ENCODE data around the gene PIEZO1. TPM values are rescaled to one million over a fixed set of nuclear protein-coding genes. Genes with fewer than 3 reads are reported as not detected.

PIEZO1 gene
- total RNA-seq, 1 donor from 2014 or later = 37.7 TPM

DNA sequence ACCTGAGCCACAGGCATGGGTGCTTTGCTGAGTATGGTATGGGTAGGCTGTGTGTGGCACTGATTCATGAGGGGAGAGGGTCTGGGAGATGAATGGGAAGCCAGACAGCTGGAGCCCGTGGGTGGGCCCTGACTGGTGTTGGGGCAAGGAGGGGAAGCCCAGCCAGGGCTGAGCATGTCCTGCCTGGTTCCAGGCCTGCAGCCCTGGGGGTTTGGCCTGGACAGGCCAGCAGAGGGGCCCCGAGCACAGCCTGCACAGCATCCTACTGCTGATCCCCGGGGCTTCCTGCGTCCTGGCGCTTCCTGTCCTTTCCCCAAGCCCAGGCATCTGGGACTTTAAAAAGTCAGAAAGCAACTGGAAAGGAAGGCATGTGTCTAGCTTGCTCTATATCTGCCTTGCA, 117.6 kb downstream of the PIEZO1 start:
- Mint-ChIP-seq H3K4me1 (ENCODE audit: low read depth) (no peaks in the 10 kb centered on the region), H3K27me3 (no peaks in the 10 kb centered on the region), H3K27ac (no peak overlapping the region), H3K36me3 (ENCODE audit: insufficient read depth) (peaks cover 1% of the 10 kb centered on the region), H3K4me3 (ENCODE audit: low read depth) (no peak overlapping the region), H3K9me3 (ENCODE audit: low read depth) (no peaks in the 10 kb centered on the region)
- DNase-seq (ENCODE audit: low spot score, unreplicated experiment) = no peak
- no peak for TF ChIP-seq CTCF (IDR thresholded peaks at IDR 0.05; ENCODE audit: unreplicated experiment)

DNA sequence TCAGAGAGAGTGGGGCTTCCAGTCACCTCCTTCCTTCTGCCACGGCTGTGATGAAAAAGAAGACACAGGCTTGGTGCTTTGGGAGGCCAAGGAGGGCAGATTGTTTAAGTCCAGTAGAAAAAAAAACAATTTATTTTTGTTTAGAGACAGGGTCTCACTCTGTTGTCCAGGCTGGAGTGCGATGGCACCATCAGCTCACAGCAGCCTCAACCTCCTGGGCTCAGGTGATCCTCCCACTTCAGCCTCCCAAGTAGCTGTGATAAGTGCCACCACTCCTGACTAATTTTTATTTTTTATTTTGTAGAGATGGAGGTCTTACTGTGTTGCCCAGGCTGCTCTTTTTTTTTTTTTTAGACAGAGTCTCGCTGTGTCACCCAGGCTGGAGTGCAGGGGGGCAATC, 119.5 kb downstream of the PIEZO1 start:
- Mint-ChIP-seq H3K4me1 (ENCODE audit: low read depth) (peaks cover 6% of the 10 kb centered on the region), H3K27me3 (no peaks in the 10 kb centered on the region), H3K4me3 (ENCODE audit: low read depth) (peak overlapping the region; percentile 52), H3K36me3 (ENCODE audit: insufficient read depth) (peaks cover 1% of the 10 kb centered on the region), H3K9me3 (ENCODE audit: low read depth) (no peaks in the 10 kb centered on the region), H3K27ac (no peak overlapping the region)
- TF ChIP-seq CTCF (IDR thresholded peaks at IDR 0.05; ENCODE audit: unreplicated experiment) = no peak
- no peak for DNase-seq (ENCODE audit: low spot score, unreplicated experiment)

Small RNAs within 50 kb of the gene (microRNA-seq; reads per million reads assigned to microRNA genes)
- not detected for gene MIR4722 (ENCODE audit: borderline number of aligned reads, unreplicated experiment)

Other genes starting within 250 kb of the PIEZO1 start
- gene ZC3H18, start 214.8 kb downstream of the PIEZO1 start, total RNA-seq = 67.5 and 70.7 TPM in 2 replicates
- gene IL17C, start 146.6 kb downstream of the PIEZO1 start, total RNA-seq = 0.29 TPM in 2 replicates
- 111 and 112 TPM in 2 replicates for gene CYBA, start 134.2 kb downstream of the PIEZO1 start, total RNA-seq
- 78.1 and 78.5 TPM in 2 replicates for gene MVD, start 122.1 kb downstream of the PIEZO1 start, total RNA-seq
- 1.2 and 1.9 TPM in 2 replicates for gene SNAI3, start 98.7 kb downstream of the PIEZO1 start, total RNA-seq
- gene RNF166, start 78.8 kb downstream of the PIEZO1 start, total RNA-seq = 19.4 and 21.5 TPM in 2 replicates
- gene CTU2, start 78.7 kb downstream of the PIEZO1 start, total RNA-seq = 17.2 and 18.2 TPM in 2 replicates
- 22.8 and 25.3 TPM in 2 replicates for gene CDT1, start 18.6 kb upstream of the PIEZO1 start, total RNA-seq
- gene APRT, start 26.7 kb upstream of the PIEZO1 start, total RNA-seq = 100 and 115 TPM in 2 replicates
- gene GALNS, start 71.7 kb upstream of the PIEZO1 start, total RNA-seq = 32.7 and 34.6 TPM in 2 replicates
- gene TRAPPC2L, start 71.9 kb upstream of the PIEZO1 start, total RNA-seq = 74.9 and 86.2 TPM in 2 replicates
- gene PABPN1L, start 81.4 kb upstream of the PIEZO1 start, total RNA-seq = 0.46 TPM in 1 of 2 replicates, not detected in the other
- gene CBFA2T3, start 192.0 kb upstream of the PIEZO1 start, total RNA-seq = 12.5 and 12.9 TPM in 2 replicates